ENCODE measurements around the gene CFAP126.
"Not testable (repeated sequence)": the region's sequence is repeated elsewhere in the genome, so short reads cannot be mapped to it uniquely, and the experiment has no call there.

CFAP126 gene

DNA sequence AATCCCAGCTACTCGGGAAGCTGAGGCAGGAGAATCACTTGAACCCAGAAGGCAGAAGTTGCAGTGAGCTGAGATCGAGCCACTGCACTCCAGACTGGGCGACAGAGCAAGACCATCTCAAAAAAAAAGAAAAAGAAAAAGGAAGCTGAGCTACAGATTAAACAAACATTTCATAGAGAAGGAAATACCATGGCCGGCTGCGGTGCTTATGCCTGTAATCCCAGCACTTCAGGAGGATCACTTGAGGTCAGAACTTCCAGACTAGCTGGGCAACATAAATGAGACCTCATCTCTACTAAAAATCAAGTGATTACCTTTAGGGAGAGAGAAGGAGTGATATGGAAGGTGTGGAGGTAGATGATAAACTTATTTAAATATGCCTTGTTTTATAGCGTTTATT, 14.0 kb upstream of the CFAP126 start:
- DNase-seq (ENCODE audit: low spot score) = no peak

DNA sequence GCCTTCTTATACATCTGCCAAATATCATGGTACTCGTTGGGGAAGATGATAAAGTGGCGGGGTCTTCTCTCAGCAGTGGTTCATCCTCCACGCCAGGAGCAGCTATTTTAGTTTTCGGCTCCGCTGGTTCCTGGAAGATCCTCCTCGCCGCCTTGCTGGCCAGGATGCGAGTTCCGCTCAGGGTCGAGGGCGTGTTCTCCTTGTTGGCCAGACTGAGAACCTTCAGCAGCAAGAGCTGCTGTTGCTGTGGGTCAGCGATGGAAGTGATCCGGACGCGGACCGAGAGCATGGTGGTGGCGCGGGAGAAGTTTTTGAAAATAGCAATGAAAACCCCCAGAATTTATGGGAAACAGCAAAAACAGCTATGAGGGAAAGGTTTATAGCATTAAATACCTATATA, 11.4 kb upstream of the CFAP126 start:
- DNase-seq (ENCODE audit: low spot score) = no peak

DNA sequence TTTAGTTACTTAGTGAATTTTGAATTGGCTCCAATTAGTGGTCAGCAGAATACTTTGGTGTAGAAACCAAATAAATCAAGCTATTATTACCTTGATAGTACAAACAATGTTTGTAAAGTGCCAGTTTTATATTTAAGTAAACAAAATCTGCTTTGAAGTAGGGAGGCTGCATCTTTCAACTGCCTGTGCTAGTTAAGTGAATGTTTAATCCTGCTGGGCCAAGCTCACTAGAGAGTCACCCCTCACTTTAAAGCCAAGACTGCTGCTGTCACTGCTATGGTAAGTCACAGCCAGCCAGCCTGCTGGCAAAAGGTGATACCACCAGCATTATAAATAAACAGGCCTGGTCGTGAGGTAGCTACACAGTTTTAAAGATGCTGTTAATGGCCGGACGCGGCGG, 10.3 kb upstream of the CFAP126 start:
- DNase-seq (ENCODE audit: low spot score) = no peak

DNA sequence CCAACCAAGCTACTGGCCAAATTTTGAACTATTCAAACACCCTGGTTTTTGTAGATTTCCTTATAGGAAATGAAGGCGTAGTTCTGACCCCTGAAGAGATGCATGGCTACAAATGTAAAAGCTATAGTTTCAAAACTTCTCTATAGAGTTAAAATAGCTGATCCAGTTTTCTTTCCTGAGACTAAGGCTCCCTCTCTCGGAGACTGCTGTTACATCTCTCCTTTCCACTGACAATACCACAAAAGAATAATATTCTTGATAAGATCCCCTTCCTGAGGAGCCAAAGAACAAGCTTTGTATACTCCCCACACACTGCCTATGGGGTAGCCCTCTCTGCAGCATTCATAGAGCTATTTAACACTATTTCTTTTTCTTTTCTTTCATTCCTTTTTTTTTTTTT, 6.7 kb upstream of the CFAP126 start:
- peak; percentile 41 for DNase-seq (ENCODE audit: low spot score)

DNA sequence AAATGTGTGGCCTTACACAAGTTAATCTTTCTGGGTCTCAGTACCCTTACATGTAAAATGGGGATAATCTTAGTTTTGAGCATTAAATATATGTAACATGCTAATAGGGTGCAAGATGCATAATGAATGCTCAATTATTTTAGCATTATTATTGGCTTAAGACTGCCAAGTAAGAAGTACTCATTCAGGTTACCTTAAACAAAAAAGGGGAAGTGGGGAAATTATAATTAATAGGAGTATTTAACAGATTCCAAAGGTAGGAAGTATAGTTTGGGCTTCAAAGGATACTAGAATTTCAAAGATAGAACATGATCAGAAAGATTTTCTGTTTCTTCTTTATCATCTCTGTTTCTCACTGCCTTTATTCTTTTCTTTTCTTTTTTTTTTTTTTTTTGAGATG, 5.8 kb upstream of the CFAP126 start:
- DNase-seq (ENCODE audit: low spot score) = no peak

DNA sequence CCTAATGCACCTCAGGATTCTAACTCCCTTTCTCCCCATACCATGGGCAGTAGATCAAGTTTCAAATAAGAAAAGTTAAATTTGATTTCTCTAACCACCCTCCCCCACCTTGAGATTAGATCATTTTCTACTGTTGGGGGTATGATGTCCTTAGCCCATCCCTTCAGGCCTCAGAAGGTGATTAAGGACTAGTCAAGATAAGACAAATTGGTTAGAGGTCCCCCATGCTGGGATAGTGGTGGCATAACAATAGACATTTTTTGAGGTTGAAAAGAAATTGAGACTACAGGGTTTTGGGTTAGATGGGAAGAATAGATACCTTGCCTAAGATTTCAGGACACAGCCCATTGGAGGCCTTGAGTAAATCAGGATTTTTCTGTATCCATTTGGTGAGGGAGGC, 2.5 kb downstream of the CFAP126 start:
- DNase-seq (ENCODE audit: low spot score) = no peak

DNA sequence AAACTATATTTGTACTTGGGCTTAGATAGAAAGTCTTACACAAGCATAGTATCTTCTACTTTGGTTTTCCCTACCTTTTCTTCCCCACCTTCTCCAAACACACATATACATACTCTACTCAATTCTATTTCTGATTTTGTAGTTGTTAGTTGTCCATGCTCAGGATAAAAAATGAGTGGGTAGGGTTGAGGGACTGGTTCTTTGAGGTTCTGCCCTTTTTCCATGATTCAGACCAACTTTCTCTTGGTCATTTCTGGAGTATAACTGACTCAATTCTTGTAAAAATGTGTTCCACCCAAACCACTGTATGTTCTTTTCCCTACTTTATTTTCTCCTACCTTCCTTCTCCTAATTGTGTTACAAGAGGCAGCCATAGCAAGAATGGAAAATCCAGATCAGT, 3.3 kb downstream of the CFAP126 start:
- DNase-seq (ENCODE audit: low spot score) = no peak

DNA sequence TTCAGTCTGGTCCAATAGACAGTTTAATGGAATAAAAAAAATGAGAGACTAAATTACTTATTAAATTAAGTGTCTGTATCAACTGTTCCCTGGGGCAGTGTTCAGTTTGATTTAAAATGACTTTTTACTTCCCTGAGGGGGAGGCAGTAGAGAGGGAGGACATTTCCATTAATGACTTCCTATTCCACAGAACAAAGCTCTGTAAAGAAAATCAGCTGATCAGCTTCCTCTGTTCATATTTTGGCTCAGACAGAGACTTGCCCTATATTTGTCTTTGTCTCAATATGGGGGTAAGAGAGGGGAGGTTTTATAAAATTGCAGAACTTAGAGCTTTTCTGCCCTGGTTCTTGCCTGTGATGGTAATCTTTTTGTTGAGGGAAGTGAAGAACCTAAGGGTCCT, 8.4 kb downstream of the CFAP126 start:
- no peak for DNase-seq (ENCODE audit: low spot score)

DNA sequence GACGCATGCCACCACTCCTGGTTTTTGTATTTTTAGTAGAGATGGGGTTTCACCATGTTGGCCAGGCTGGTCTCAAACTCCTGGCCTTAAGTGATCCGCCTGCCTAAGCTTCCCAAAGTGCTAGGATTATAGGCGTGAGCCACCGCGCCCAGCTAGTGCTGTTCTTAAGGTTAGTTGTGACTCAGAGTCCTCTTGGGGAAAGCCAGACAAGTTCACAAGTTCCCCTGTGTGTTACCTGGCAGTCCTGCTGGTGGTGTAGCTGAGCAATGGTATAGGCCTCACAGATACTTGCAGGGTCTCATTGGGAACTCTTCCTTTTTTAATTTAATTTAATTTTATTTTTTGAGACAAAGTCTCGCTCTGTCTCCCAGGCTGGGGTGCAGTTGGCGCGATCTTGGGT, 10.6 kb downstream of the CFAP126 start:
- DNase-seq (ENCODE audit: low spot score) = no peak

DNA sequence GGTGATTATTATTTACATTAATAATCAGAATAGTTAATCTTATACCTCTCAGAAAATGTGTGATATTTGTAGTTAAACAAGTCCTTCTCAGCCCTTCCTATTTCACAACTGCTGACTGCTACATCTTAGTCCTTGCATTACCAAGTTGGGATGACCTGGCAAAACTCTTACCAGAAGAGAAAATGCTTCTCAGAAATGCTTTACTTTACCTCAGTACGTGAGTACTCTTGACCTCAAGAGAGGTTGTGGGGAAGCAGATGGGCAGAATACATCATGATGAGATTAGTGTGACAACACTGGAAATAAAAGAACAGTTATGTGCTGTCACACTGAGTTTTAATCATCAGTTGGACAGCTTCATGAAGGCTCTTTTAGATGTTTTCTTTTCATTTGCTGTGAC, 16.2 kb downstream of the CFAP126 start:
- no peak for DNase-seq (ENCODE audit: low spot score)

DNA sequence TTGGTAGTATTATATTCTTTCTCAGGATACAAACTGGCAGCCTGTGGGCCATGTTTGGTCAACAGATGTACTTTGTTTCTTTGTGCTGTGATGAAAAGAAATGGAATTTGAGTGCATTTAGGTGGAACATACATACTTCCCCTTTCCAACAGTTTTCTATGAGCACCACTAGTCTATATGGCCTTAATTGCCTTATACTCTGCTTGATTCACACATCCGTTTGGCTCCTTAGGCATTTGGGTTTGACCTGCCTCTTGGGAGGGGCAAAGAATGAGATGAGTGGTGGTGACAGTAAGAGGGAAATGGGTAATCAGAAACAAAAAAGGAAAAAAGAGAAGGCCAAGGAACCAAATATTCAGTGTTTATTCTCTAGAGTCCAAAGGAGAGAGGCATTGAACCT, 17.0 kb downstream of the CFAP126 start:
- no peak for DNase-seq (ENCODE audit: low spot score)

DNA sequence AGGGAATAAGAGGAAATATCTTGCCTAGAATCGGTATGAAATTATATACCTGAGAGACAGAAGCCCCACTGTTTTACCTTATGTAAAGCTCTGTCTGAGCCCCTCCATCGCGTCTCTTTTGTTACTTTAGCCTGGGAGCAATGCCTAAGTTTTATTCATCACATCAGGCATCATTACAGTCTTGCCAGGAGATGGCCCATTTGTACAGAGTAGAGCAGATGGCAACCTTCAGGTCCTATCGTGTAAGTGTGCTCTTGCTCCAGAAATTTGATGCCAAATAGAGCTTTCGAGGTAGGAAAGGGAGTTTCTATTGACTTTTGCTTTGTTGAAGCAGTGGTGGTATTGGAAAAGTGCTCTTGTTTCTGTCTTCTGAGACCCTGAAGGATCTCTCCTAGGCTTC, 24.9 kb downstream of the CFAP126 start:
- no peak for DNase-seq (ENCODE audit: low spot score)

DNA sequence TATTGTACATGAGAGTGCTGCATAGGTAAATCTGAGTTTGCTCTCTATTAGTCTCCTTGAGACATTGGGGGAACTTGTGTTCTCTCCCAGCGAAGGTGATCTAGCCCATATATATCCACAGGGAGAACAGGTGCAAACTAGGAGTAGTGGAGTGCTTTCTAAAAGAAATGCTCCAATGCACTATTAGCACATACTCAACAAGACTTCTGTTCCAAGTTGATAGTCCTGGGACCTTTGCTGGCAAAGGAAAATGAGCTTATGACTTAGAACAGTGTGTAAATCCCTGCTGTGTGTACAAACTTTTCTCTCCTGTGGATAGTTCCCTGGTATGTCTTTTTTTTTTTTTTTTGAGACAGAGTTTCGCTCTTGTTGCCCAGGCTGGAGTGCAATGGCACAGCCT, 25.5 kb downstream of the CFAP126 start:
- DNase-seq (ENCODE audit: low spot score) = no peak

DNA sequence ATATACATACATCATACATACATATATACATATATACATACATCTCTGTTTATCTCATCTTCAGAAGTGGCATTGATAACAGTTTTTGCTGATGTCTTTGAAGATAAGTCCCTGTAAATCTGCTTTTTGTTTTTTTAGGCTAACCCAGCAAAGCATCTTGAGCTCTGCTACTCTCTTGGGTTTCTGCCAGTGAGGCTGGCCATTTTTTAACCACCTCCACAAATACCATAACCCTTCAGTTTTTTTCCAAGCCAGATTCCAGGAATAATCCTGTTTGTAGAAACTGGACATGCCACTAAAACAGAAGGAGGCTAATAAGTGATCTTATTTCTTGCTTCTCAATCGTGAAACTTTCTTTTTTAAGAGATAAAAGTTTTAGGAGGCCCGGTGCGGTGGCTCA, 31.9 kb downstream of the CFAP126 start:
- DNase-seq (ENCODE audit: low spot score) = no peak

DNA sequence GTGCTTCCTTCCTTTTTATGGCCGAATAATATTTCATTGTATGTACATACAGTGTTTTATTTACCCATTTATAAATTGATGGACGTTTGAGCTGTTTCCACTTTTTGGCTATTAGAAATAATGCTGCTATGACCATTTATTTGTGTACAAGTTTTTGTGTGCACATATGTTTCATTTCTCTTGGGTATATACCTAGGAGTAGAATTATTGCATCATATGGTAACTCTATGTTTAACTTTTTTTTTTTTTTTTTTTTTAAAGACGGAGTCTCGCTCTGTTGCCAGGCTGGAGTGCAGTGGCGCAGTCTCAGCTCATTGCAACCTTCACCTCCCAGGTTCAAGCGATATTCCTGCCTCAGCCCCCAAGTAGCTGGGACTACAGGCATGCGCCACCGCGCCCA, 34.5 kb downstream of the CFAP126 start:
- no peak for DNase-seq (ENCODE audit: low spot score)

DNA sequence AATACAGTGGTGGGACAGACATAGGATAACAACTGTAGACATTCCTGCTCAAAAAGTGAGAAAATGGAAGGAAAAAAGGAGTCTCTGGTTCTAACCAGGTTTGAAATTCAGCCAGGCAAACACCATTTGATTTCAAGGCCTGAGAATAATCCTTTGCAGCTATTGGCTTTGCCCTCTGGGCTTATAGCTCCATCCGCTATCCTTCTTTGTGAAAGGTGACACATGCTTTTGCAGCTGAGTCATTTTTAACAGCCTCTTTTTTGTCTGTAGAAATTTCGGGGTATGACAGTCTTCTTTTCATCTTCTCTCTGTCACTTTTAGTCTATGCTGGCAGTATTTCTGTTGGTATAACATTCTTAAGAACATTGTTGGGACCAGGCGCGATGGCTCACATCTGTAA, 37.3 kb downstream of the CFAP126 start:
- no peak for DNase-seq (ENCODE audit: low spot score)

DNA sequence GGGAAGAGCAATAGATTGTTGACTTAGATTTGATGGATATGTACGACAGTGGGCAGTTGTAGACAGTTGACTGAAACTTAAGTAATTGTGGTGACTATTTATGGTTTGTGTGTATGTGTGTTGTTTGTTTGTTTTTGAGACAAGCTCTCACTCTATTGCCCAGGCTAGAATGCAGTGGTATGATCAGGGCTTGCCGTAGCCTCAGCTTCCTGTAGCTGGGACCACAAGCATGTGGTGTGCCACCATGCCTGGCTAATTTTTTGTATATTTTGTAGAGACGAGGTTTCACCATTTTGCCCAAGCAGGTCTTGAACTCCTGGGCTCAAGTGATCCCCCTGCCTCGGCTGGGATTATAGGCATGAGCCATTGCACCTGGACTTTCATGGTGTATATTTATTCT, 43.7 kb downstream of the CFAP126 start:
- no peak for DNase-seq (ENCODE audit: low spot score)

DNA sequence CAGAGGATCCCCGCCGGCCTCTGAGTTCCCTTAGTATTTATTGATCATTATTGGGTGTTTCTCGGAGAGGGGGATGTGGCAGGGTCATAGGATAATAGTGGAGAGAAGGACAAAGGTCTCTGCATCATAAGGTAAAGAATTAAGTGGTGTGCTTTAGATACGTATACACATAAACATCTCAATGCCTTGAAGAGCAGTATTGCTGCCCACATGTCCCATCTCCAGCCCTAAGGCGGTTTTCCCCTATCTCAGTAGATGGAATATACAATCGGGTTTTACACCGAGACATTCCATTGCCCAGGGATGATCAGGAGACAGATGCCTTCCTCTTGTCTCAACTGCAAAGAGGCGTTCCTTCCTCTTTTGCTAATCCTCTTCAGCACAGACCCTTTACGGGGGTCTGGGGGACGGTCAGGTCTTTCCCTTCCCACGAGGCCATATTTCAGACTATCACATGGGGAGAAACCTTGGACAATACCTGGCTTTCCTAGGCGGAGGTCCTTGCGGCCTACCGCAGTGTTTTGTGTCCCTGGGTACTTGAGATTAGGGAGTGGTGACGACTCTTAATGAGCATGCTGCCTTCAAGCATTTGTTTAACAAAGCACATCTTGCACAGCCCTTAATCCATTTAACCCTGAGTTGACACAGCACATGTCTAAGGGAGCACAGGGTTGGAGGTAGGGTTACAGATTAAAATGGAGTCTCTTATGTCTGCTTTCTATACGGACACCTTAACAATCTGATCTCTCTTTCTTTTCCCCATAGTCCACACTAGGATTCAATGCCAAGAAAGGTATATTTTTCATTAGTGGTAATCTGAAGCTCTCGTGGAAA, 51.6 kb downstream of the CFAP126 start:
- DNase-seq (ENCODE audit: low spot score) = not testable (repeated sequence)
